ENCODE data around the gene CRACDL.

The CRACDL gene

DNA sequence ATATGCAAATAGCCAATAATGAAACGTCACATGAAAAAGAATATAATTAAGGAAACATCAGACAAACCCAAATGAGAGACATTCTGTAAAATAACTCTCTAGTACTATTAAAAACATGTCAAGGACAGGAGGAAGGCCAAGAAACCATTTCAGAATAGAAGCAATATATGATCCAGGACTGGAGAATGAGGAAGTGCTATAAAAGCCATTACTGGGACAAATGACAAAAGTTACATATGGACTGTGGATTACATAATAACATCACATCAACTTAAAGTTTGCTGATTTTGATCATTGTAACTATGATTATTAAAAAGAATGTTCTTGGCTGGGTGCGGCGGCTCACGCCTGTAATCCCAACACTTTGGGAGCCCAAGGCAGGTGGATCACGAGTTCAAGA is 81.3 kb downstream of the CRACDL start:
- DNase-seq (ENCODE audit: low read depth, low spot score): no peak

- DNase-seq (ENCODE audit: low read depth, low spot score): no peak
Observed at GRCh38 chr2:98852932-98853331, 83.1 kb downstream of the CRACDL start.

DNA sequence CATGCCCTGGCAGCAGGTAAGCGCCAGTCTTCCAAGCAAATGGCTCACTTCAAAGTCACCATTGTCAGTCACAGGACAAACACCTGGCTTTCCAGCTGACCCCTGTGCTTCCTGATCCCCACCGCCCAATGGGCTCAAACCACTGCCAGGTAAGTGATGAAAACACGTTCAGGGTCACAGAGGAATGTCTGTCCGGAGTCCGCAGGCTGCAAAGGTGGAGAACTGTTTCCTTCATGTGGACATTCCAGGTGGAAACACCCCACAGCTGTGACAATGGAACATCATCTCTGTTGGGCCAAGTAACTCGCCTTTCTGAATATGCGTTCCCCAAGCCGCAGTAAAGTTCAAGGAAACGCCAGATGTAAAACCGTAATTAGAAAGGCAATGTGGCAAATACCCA is 86.0 kb downstream of the CRACDL start:
- DNase-seq (ENCODE audit: low read depth, low spot score): no peak

DNA sequence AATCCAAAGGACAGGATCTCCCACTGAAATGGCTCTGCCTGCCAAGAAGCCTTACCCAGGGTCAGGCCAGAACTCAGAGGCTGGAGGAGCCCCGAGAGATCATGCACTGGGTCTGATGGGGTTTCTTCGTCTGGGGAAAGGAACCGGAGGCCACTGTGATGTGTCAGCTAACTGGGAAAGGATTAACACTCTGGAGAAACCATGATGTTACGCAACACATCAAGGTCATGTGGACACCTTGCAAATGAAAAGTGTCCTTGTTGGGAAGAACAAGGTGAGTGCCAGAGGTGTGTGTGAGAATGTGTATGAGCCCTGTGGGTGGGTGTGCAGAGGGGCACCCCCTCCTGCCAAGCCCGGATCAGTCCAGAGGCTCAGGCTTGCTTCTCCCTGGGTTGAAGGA is 86.9 kb downstream of the CRACDL start:
- DNase-seq (ENCODE audit: low read depth, low spot score): no peak

GRCh38 chr2:98847853-98848252 is 88.2 kb downstream of the CRACDL start:
- DNase-seq (ENCODE audit: low read depth, low spot score): no peak

- no peak for DNase-seq (ENCODE audit: low read depth, low spot score)
Observed at GRCh38 chr2:98846041-98846440, 90.0 kb downstream of the CRACDL start.

DNA sequence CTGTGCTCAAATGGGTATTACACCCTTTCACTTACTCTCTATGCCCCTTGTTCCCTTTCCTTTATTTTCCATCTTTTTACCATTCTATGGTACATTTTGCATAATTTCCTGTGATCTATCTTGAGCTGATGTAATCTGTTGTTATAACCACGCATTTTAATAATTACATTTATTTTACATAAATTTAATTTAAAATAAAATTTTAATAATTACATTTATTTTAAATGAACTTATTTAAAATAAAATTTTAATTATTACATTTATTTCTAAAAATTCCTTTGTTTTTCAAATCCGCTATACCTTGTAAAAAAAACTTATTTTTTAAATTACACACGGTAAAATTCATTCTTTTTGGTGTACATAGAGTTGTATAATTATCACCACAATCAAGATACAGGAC is 93.9 kb downstream of the CRACDL start:
- DNase-seq (ENCODE audit: low read depth, low spot score): no peak

DNA sequence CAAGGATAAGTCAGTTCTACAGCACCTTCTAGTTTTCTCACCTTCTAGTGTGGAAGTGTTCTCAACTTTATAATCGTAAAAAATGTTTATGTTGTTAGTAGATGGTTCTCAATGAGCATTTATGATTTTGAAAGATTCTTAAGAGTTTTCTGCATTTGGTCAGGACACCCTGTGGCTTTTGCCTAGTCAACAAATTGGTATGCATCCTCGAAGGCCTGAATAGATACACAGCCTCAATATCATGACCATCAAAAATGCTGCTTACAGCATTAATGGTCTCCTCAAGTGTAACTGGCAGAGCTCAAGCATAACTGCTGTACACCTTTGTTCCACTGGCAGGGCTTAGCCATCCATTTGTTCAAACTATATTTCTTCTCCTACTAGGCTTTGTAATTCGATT is 96.7 kb downstream of the CRACDL start:
- DNase-seq (ENCODE audit: low read depth, low spot score): no peak

GRCh38 chr2:98835831-98836385 is 100.1 kb downstream of the CRACDL start:
- DNase-seq (ENCODE audit: low read depth, low spot score): no peak

DNA sequence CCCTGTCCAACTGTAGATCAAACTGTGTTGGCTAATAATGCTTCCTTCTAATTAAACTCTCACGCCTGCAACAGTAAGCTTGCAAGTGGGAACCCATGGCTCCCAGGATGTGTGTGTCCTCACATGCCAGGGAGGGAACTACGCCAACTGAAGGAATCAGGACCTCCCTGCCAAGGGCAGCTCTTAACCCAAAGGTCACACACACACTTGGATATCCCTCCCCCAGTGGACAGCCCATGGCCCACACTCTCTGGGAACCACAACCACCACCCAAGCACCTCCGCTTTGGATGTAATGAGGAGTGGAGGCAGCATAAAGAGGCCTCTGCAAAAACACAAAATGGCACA is 102.1 kb downstream of the CRACDL start:
- no peak for DNase-seq (ENCODE audit: low read depth, low spot score)

- no peak for DNase-seq (ENCODE audit: low read depth, low spot score)
Observed at GRCh38 chr2:98833172-98833916, 102.7 kb downstream of the CRACDL start.

DNA sequence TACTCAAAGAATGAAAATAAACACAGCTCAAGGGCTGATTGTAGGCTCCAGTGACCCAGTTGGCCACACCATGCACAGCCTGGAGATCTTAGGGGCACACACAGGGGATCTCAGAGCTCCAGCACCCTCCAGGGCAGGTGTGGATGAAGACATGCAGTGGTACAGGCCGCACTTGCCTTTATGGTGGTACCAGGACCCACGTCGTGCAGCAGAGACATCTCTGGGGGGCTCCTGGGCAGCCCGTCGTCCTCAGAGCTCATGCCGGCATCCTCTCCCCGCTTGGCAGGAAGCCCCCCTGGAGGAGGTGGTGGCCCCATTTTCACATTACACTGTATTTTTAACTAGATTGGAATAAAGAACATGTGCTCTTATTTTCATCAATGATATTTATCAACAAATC is 103.9 kb downstream of the CRACDL start:
- no peak for DNase-seq (ENCODE audit: low read depth, low spot score)

DNA sequence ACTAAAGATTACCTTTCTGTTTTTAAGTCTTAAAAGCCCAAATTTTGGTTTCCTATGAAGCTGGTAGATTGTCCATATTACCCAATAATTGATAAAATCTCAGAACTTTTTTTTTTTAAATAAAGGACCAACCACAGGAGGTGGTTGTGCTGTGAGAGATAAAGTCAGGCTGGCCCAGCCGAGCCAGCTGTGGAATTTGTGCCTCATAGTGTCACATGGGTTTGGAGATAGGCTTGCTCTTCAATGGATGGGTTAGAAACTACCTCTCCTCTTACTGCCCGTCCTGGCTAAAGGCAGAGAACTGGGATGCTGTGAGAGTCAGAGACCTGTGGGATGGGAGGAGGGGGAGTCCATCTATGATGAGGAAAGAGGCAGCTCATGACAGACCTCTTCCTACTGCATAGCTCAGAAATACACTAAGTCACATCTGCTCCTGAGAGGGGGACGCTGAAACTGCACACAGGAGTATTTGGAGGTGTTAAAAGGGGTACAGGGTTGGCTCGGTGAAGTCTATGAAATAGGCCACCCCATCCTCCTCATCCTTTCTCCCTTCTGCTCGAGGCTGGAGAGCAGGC is 105.4 kb downstream of the CRACDL start:
- no peak for DNase-seq (ENCODE audit: low read depth, low spot score)

GRCh38 chr2:98829581-98830270 is 106.3 kb downstream of the CRACDL start:
- DNase-seq (ENCODE audit: low read depth, low spot score): no peak

DNA sequence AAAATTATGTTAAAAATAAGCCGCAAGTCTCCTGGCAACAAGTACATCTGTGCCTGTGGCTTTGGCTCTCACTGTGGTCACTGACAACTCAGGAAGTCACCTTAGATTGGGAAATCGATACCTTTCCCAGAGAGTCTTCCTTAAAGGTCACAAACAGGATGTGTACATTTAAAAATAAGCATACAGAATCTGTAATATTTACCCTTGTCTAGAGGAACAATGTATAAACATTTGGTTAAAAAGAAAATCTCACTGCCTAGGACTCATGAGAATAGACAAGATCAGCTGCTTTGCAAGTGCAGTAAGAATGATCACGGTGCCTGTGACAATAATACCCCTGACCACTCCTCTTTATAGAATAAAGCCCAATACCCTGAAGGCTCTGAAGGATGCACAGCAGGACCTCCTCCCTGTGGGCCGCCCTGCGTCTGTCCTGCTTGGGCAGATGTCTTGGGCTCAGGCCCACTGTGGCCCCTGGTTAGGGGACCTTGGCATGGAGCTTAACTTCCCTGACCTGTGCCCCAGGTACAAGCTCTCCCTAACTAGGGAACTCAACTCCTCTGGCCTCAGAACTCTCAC is 107.1 kb downstream of the CRACDL start:
- no peak for DNase-seq (ENCODE audit: low read depth, low spot score)

- no peak for DNase-seq (ENCODE audit: low read depth, low spot score)
Observed at GRCh38 chr2:98828369-98828744, 107.7 kb downstream of the CRACDL start.

GRCh38 chr2:98827625-98828368 is 108.2 kb downstream of the CRACDL start:
- no peak for DNase-seq (ENCODE audit: low read depth, low spot score)

GRCh38 chr2:98826856-98827255 is 109.2 kb downstream of the CRACDL start:
- DNase-seq (ENCODE audit: low read depth, low spot score): no peak

DNA sequence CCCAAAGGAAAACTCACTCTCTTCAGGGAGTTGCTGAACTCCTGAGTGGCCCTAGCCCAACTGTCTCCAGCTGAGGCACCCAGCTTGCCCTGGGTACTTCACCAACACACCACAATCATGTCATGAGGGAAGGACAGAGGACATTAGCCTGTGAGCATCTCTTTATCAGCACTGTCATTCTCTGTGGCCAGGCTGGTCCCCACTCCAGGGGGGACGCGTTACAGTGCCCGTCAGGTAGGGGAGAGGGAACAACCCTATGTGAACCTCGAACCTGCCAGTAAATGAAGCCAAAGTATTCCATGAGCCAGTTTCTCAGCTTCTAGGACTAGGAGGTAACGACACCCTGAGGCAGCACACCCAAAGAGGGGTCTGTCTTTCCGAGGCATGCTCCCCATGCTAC is 110.2 kb downstream of the CRACDL start:
- no peak for DNase-seq (ENCODE audit: low read depth, low spot score)

GRCh38 chr2:98825404-98825803 is 110.6 kb downstream of the CRACDL start:
- no peak for DNase-seq (ENCODE audit: low read depth, low spot score)

GRCh38 chr2:98825020-98825350 is 111.0 kb downstream of the CRACDL start:
- DNase-seq (ENCODE audit: low read depth, low spot score): no peak
